GM12801 (cell line): ENCODE data around the gene GPC5.

Experiments used
- TF ChIP-seq, protein P1 (sequence below): IDR thresholded peaks from one replicate; pipeline ENCODE4 v1.5.1; 2011; ENCODE audit warnings: control low read depth; ENCODE audit not compliant: insufficient read length; ENCODE audit errors: extremely low read depth

Gene GPC5

DNA sequence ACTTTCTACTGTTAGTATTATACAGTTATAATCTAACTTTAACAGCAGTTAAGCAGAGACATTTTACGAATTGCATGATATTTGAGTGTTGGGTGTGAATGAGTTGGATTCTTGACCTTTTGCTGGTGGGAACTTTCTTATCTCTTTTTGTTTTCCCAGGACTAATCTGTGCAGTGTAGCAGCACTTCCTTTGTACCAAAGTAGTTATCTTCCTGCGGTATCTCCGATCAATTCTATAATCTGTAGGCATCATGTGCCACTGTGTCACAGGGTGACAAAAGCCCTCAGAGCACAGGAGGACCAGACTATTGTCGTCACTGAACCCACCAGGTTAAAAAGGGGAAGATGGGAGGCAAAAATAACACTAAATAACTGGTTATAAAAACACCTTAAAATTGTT is 823.5 kb downstream of the GPC5 start:
- TF ChIP-seq, protein P1, sequence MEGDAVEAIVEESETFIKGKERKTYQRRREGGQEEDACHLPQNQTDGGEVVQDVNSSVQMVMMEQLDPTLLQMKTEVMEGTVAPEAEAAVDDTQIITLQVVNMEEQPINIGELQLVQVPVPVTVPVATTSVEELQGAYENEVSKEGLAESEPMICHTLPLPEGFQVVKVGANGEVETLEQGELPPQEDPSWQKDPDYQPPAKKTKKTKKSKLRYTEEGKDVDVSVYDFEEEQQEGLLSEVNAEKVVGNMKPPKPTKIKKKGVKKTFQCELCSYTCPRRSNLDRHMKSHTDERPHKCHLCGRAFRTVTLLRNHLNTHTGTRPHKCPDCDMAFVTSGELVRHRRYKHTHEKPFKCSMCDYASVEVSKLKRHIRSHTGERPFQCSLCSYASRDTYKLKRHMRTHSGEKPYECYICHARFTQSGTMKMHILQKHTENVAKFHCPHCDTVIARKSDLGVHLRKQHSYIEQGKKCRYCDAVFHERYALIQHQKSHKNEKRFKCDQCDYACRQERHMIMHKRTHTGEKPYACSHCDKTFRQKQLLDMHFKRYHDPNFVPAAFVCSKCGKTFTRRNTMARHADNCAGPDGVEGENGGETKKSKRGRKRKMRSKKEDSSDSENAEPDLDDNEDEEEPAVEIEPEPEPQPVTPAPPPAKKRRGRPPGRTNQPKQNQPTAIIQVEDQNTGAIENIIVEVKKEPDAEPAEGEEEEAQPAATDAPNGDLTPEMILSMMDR: no peak

DNA sequence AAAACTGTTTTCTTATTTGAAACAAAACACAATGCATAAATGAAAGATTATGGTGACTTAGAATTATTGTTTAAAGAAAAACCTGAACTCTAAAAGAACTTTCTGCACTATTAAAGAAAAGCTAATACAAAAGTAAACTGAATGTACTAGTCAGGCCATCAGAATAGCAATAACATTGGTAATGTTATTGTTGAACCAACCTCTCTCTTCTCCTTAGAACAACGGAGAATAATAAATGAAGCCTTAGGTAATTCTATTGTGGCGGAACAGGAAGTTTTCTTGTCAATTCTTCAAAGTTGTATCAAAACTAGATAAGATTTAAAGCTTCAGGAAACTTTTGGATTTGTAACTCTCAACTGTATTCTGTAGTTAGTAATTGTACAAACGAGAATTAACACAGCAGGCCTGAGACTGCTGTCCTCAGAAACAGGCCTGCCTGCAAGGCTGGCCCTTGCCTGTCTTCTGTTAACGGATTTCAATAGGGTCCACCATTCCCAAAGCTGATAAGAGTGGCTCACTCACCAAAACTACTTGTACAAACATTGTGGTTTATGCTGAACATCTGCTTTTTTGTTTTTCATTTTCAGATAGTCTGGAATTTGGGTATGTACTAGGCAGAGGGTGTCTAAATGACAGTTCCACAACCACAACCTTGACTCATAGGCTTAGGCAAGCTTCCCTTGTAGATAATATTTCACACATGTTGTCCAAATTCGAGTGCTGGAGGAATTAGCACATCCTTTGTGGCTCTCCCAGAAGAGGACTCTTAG is 825.8 kb downstream of the GPC5 start:
- TF ChIP-seq, protein P1: no peak

GRCh38 chr13:92224825-92225224 is 826.4 kb downstream of the GPC5 start:
- TF ChIP-seq, protein P1: no peak

- TF ChIP-seq, protein P1: no peak
Observed at GRCh38 chr13:92225861-92226260, 827.4 kb downstream of the GPC5 start.

DNA sequence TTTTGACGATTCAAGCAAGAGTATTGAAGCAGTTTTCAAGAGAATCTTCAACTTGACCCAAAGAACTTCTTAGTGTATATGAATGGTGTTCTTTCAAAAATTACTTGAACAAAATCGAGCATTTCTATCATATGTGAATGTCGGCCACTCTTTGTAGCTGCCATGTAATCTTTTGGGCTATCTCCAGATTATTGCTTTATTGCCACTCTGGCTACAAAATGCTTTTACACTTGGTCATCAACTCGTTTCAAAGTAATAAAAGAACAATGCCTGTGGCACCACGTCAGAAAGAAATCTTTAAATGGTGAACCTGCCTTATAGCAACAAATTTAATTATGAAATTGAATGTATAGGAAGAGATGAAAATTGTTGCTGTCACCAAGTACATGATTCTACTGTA is 834.5 kb downstream of the GPC5 start:
- TF ChIP-seq, protein P1: no peak

DNA sequence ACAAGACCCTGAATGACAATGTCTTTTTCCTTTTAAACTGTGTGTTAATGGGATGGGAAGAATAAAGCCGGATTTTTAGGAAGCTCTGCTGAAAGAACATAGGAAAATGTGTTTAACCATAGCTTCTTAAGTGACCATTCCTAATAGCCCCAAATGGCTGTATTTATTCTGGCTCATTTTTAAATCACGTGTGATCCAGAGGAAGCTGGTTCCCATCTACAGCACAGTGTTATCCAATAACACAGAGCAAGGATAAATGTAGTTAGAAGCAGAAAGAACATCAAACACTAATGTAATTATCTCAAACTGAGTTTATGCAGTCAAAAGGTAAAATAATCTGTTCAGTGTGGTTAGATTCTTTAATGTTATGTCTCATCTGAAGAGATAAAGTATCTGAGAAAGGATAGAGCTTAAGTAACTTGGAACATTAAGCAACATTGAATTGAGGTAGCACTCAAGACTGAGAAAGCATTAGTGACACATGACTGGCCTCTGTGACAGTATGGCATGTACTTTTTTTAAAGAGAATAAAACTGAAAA is 853.3 kb downstream of the GPC5 start:
- TF ChIP-seq, protein P1: no peak

DNA sequence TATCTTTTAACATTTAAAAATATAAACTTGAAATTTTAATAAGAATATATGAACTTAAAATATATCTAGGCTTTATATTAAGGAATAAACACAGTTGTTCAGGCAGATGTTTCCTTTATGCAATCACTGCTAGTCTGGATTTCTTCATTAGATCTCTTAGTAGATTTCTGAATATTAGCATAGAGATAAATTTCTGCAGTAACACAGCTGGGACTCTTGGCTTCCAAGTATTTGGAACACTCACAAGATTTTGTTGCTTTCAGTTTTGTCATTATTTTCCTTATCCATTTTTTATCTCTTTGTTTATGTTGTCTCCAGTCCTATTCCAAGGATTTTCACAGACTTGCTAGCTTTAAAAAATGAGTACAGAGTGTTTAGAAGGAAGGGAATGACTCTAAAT is 857.1 kb downstream of the GPC5 start:
- TF ChIP-seq, protein P1: no peak
